Neural cell (in vitro differentiated cells): ENCODE results near the gene TSGA10IP.

ENCODE experiments used
- CTCF ChIP-seq: fragments of 450-650 bp; IDR thresholded peaks from 2 replicates; pipeline ENCODE4 v1.5.1; 2014; ENCODE audit warnings: antibody characterized with exemption, mild to moderate bottlenecking, moderate library complexity; ENCODE audit not compliant: poor library complexity, severe bottlenecking
- TF ChIP-seq, protein P1 (sequence below): IDR thresholded peaks from 2 replicates; pipeline ENCODE4 v1.6.1; 2012; ENCODE audit warnings: borderline replicate concordance

DNA sequence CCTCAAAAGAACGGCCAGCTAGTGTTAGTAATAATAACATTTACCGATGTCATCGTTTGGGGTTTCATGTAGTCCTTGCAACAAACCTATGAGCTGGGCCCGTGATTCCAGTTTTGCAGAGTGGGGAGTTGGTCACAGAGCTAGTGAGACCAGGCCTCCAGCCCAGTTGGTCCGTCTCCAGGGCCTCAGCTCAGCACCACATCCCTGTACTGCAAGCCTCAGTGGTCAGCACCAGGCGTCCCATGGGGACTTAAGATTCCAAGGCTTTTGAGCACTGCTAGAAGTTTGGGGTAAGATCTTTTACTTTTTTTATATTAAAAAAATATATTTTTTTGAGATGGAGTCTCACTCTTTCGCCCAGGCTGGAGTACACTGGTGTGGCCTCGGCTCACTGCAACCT, 1.1 kb upstream of the TSGA10IP start:
- TF ChIP-seq CTCF, result no peak
- TF ChIP-seq, protein P1, sequence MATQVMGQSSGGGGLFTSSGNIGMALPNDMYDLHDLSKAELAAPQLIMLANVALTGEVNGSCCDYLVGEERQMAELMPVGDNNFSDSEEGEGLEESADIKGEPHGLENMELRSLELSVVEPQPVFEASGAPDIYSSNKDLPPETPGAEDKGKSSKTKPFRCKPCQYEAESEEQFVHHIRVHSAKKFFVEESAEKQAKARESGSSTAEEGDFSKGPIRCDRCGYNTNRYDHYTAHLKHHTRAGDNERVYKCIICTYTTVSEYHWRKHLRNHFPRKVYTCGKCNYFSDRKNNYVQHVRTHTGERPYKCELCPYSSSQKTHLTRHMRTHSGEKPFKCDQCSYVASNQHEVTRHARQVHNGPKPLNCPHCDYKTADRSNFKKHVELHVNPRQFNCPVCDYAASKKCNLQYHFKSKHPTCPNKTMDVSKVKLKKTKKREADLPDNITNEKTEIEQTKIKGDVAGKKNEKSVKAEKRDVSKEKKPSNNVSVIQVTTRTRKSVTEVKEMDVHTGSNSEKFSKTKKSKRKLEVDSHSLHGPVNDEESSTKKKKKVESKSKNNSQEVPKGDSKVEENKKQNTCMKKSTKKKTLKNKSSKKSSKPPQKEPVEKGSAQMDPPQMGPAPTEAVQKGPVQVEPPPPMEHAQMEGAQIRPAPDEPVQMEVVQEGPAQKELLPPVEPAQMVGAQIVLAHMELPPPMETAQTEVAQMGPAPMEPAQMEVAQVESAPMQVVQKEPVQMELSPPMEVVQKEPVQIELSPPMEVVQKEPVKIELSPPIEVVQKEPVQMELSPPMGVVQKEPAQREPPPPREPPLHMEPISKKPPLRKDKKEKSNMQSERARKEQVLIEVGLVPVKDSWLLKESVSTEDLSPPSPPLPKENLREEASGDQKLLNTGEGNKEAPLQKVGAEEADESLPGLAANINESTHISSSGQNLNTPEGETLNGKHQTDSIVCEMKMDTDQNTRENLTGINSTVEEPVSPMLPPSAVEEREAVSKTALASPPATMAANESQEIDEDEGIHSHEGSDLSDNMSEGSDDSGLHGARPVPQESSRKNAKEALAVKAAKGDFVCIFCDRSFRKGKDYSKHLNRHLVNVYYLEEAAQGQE, result no peak
